Right lobe of liver (tissue), 4 donors: Measurements from ENCODE around the gene SDS.

ENCODE experiments used
- POLR2A ChIP-seq: fragments of 450-650 bp; IDR thresholded peaks from one replicate; pipeline ENCODE4 v1.6.1; 2017; ENCODE audit warnings: antibody characterized with exemption, mild to moderate bottlenecking
- TF ChIP-seq, protein P1 (sequence below), 4 donors: fragments of 200-600 bp in 3 of 4; fragments of 450-650 bp in 1 of 4; IDR thresholded peaks; one replicate each; pipeline versions ENCODE4 v1.5.1 to v1.8.0; 2016 to 2022; ENCODE audit warnings: antibody characterized with exemption in 4 of 4, mild to moderate bottlenecking in 2 of 4
- donor health status: DM: no; HTN: no; CAD: no.
- donor health status: DM: no; HTN: no; CAD: no.
- donor health status: DM: no; HTN: yes; CAD: no.

DNA sequence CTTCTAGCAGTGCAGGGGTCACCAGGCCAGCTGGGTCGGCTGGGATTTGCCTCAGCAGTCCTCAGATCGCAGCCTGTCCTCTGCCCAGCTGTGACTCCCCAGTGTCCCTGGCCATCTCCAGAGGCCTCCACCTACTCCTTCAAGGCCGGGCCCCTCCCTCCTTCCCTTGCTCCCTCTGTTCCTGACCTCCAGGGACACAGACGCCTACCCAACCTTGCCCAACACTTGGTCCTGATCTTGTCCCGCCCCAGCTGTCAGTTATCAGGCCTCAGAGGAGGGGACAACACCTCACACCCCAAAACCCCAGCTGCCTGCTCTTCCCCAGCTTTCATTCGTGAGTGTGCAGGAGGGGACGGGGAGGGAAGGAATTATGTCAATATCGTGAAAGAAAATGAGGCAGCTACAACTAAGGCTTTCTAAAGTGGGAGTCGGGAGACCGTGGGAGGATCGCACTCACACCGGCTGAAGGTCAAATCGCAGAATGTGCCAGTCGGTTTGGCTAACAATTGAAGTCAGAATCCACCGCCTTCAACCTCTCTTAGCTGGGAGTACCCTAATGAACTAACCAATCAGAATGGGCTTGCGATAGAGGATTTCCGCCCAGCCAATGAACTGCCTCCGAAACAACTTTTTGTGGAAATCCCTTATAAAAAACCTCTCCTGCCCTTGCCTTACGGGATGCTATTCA, 54.7 kb downstream of the SDS start:
- no peak for TF ChIP-seq POLR2A
- TF ChIP-seq, protein P1, sequence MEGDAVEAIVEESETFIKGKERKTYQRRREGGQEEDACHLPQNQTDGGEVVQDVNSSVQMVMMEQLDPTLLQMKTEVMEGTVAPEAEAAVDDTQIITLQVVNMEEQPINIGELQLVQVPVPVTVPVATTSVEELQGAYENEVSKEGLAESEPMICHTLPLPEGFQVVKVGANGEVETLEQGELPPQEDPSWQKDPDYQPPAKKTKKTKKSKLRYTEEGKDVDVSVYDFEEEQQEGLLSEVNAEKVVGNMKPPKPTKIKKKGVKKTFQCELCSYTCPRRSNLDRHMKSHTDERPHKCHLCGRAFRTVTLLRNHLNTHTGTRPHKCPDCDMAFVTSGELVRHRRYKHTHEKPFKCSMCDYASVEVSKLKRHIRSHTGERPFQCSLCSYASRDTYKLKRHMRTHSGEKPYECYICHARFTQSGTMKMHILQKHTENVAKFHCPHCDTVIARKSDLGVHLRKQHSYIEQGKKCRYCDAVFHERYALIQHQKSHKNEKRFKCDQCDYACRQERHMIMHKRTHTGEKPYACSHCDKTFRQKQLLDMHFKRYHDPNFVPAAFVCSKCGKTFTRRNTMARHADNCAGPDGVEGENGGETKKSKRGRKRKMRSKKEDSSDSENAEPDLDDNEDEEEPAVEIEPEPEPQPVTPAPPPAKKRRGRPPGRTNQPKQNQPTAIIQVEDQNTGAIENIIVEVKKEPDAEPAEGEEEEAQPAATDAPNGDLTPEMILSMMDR (IDR thresholded peaks at IDR 0.05), result no peak
